LNCAP (cell line): ENCODE measurements around the gene C9orf78.

Experiments
- CTCF ChIP-seq: fragments of 450-650 bp; IDR thresholded peaks from 2 replicates; pipeline ENCODE4 v1.5.1; 2017; ENCODE audit warnings: mild to moderate bottlenecking

C9orf78 gene

DNA sequence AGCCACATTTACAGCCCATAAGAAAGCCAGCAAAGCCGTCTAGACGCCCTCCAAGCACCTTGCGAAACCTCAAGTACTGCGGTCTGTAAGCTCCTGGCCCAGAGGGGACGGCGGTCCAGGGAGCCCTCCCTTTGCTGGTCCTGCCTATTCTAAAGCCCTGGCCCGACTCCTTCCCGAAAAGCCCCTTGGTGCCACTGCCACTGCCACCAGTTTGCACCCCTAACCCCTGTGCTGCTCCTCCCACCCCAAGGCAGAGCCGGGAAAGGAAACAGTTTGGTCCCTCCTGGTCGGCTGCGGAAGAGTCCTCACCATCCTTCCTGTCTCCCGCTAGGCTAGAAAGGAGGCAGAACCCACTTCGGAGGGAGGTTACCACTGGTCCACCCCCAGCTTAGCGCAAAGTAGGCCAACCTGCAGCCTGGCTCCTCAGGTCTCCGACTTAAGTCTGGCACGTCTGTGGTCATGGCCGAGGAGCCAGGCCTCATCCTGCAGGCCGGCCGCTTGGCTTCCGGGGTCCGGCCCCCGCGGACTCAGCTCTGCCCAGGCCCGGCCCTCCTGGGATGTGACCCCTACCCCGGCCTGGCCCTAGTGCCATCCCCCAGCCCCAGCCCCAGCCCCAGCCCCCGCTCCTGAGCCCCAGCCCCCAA lies 12.1 kb downstream of the C9orf78 start:
- TF ChIP-seq CTCF: no peak

- no peak for TF ChIP-seq CTCF
Observed at GRCh38 chr9:129816501-129817435, 18.3 kb downstream of the C9orf78 start.

DNA sequence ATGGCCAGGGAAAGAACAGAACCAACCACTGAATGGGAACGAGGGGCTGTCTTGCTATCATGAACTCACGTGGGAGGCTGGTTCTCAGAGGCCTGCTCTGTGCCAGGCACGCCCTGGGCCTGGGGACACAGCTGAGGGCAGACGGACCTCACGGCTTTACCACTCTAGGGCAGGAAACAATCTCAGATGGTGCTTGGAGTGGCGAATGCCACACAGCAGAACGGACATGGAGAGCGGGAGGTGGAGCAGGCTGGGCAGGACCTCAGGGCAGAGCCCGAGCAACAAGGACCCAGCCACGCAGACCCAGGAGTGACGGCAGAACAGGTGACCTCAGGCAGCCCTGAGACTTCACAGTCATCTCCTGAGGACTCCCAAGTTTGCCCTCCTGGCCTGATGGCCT lies 19.8 kb downstream of the C9orf78 start:
- TF ChIP-seq CTCF: no peak

DNA sequence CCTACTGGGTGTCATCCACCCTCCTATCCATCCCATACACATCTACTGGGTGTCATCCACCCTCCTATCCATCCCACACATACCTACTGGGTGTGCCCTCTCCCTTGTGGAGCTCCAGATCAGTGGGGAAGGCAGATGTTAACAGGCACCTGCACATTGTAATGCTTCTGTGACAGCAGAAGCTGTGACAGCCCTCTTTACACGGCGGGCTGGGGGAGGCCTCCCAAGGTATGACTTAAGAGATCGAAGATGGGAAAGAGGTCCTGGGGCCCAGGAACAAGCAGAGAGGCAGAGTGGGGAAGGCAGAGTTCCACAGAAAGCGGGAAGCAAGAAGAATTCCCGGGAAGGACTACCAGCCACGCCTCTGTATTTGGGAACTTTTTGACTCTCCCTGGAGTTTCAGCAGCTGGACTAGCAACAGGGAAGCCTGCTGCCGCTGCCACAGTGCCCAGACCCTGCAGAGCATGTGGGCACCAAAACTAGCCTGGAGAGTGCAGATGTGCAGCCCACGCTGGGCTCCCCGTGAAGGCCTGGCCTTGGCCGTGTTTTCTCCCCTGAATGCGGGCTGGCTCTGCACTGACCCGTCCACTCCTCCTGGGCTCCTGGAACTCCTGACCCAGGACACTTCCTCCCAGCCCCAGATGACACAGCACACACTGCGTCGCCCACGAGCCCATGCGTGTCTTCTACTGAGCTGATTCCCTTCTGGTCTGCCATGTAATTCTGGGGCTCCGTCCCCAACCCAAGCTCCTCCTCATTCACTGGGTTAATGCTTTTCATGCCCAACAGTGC lies 20.4 kb downstream of the C9orf78 start:
- no peak for TF ChIP-seq CTCF

DNA sequence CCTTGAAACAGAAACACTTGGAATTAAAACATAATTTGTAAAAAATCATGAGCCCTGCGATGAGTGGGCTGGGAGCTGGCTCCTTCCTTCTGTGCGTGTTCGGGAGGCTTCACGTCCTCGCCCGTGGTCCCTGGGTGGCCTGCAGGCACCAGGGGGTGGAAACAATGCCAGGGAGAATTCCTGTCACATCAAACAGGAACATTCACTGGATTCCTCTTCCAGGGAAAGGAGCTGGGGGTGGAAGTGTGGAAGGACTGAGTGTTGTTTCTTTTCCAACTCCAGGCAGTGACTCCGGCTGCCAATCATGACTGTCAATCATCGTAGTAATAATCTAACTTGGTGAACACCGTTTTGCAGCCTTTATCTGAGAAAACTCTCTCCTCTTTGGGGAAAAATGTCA lies 21.4 kb downstream of the C9orf78 start:
- TF ChIP-seq CTCF: no peak

- TF ChIP-seq CTCF: no peak
Observed at GRCh38 chr9:129812385-129812784, 22.7 kb downstream of the C9orf78 start.

DNA sequence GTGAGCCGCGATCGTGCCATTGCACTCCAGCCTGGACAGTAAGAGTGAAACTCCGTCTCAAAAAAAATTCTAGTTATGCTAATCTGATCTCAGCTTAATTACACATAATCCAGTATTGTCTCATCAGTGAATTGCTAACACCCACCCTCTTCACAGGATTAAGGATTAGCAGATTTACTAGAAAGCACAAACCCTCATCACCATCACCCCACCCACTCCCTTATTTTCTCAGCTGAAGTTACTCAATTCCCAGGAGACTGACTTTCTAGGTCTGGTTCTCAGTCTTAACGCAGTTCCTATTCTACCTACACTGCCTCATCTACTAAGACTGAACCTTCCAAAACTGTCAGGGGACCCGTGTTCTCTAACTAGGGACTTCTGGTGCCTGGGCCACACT lies 23.1 kb downstream of the C9orf78 start:
- TF ChIP-seq CTCF: no peak
